Left forelimb (tissue), 1 donor: ENCODE results near the gene ZNF697.
"Not testable (repeated sequence)": the region's sequence is repeated elsewhere in the genome, so short reads cannot be mapped to it uniquely, and the experiment has no call there.

ENCODE experiments used
- DNase-seq: peaks from one replicate; pipeline ENCODE4 v3.0.0-alpha.2; 2018; ENCODE audit warnings: low spot score

Gene ZNF697

GRCh38 chr1:119602789-119603188 is 45.3 kb downstream of the ZNF697 start:
- DNase-seq, result not testable (repeated sequence)

GRCh38 chr1:119602169-119602568 is 45.9 kb downstream of the ZNF697 start:
- DNase-seq, result no peak

DNA sequence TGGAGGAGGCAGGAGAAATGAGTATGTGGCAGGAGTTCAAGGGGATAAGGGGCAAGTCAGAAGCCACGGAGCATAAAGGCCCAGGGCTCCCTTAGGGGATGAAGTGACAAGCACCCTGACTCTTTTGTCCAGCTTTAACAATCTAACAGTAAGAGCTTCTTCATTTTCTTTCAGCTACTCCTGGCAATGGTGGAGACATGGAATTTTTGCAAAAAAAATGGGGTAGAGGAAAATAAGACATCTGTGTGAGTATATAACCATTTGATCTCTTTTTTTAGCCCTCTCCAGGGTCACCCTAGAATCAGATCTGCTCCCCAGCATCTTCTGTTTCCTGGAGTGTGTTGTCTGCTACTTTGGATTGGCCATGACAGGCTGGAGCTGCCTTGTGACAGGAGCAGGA is 47.1 kb downstream of the ZNF697 start:
- no peak for DNase-seq

GRCh38 chr1:119600561-119600960 is 47.5 kb downstream of the ZNF697 start:
- DNase-seq, result no peak

DNA sequence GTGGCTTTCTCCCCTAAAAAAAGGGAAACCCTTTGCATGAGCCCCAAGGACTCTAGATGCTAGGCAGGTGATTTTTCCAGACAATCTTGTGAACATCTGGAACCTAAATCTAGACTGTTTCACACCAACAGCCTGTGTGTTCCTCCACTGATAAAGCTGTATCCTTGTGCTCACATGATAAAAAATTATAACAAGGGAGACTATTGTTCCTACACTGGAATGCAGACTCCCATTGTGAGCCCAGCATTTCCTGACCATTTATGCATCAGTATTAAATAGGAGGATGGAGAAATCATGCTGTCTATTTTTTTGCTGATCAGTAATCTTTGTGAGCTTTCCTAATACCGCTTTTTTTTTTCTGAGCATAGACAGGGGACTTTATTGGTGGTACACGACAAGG is 52.5 kb downstream of the ZNF697 start:
- no peak for DNase-seq

DNA sequence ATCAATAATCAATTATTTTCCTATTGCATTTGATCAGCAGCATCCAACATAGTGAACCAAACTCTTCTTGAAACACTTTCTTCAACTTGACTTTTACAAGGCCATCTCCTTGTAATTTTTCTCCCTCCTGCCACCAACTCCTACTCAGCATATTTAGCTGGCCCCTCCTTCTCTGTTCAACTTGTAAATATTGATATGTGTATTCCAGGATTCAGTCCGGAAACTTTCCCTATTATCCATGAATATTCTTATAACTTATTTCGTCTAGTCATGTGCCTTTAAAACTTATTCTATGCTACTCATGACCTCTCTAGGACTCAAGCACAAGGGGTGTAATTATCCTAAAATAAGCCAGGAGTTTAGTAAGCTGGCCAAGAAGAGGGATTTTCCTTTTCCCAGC is 52.9 kb downstream of the ZNF697 start:
- no peak for DNase-seq

- no peak for DNase-seq
Observed at GRCh38 chr1:119594376-119594775, 53.7 kb downstream of the ZNF697 start.

DNA sequence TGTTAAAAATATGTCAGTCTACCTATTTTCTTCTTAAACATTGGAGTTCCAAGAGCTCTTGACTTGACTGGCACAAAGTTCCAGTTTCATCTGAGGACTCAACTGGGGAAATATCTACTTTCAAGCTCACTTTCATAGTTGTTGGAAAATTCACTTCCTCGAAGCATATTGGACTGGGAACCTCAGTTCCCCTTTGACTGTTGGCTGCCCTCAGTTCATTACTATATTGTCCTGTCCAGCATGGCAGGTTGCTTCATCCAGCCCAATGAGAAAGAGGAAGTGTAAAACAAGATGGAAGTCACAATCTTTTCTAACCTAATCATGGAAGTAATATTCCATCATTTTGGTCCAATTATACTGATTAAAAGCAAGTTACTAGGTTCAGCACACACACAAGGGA is 54.3 kb downstream of the ZNF697 start:
- no peak for DNase-seq

DNA sequence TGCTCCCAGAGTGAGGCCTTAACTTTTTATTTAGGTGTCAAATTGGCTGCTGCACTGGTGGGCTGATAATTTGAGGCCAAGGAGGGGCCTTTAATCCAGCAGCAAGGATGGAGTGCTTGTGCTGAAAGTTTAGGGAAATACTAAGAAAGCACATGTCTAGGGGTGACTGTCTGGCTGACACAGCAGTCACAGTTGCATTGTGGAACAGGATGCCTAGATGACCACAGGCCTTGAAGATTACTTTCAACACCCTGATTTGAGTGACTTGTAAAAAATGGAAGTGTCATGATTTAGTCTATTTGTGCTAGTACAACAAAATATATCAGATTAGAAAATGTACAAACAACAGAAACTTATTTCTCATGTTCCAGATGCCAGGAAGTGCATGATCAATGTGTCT is 57.7 kb downstream of the ZNF697 start:
- DNase-seq, result no peak

- DNase-seq, result no peak
Observed at GRCh38 chr1:119588621-119589020, 59.4 kb downstream of the ZNF697 start.

GRCh38 chr1:119587341-119587740 is 60.7 kb downstream of the ZNF697 start:
- DNase-seq, result no peak

DNA sequence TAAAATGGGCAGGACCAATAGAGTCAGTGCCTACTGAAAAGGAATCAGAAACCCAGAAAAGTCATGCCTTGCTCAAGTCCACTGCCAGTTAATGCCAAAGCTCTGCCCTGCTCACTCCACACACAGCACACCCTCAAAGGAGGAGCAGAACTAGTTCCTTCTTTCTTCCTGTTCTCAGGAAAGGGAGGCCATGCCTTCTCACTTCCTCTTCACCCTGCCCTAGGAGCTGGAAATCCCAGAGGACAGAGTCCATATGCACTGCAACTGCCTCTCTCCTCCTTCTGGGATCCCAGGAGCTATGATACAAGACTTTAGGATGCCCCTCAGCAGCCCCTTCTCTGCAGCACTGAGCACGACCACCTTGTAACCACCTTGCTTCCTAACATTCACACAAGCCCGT is 62.3 kb downstream of the ZNF697 start:
- DNase-seq, result not testable (repeated sequence)

- DNase-seq, result peak; percentile 71
Observed at GRCh38 chr1:119582801-119583200, 65.3 kb downstream of the ZNF697 start.

DNA sequence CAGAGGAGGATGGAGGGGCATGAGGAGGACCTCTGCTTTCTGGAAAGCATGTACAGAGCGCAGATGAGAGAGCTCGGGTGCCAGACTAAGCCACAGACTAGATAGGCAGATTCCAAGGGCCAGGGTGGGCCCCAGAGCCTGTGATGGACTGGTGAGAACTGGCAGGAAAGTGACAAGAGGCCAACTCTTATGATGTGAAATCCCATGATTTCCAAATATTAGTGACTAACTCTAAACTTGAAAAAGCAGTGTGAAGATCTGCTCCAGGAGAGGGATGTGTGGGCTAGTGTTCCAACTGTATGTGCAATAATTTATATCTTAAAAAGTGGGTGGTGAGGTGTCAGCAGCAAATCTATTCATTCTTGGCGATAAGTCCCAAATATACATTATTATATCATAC is 67.0 kb downstream of the ZNF697 start:
- DNase-seq, result not testable (repeated sequence)

GRCh38 chr1:119573886-119574285 is 74.2 kb downstream of the ZNF697 start:
- DNase-seq, result no peak

DNA sequence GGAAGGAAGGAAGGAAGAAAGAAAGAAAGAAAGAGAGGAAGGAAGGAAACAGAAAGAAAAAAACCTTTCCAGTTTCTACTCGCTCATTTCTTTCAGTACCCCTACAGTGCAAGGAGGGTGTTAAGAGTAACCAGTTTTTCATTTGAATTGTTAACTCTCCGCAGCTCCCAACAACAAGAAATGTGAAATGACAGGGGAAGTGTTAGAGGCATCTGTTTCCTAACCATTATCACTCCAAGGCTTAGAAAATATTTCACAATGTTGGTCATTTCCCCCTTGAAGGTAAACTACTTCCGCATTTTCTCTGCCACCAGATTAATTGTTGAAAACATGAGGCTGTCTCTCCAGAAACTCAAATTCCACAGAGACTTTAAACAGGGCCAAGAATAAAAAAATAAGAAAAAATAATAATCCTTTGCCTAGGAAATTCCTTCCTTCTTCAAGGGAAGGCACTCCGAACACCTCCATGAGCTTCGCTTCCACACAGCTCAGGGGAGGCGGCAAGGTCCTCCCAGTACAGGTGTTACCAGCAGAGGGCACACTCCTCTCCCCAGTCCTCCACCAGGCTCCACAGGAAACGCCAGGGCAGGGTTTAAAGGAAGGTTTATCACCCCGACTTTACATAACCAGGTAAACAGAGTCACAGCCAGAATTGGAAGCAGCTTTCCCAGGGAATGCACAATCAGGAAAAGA is 78.0 kb downstream of the ZNF697 start:
- DNase-seq, result not testable (repeated sequence)
